Activated CD4-positive, alpha-beta T cell treated with anti-CD3 and anti-CD28 coated beads, Interleukin-2, amount 50 U/mL, for 1 hour (primary cell): ENCODE measurements around the gene NCAPD2.
A peak's percentile ranks its signal among the peaks of the same experiment; 100 is the strongest.
"Not testable (repeated sequence)": the region's sequence is repeated elsewhere in the genome, so short reads cannot be mapped to it uniquely, and the experiment has no call there.

Source experiments
- DNase-seq: peaks from one replicate; pipeline ENCODE4 v3.0.0-alpha.2; 2020

NCAPD2 gene

DNA sequence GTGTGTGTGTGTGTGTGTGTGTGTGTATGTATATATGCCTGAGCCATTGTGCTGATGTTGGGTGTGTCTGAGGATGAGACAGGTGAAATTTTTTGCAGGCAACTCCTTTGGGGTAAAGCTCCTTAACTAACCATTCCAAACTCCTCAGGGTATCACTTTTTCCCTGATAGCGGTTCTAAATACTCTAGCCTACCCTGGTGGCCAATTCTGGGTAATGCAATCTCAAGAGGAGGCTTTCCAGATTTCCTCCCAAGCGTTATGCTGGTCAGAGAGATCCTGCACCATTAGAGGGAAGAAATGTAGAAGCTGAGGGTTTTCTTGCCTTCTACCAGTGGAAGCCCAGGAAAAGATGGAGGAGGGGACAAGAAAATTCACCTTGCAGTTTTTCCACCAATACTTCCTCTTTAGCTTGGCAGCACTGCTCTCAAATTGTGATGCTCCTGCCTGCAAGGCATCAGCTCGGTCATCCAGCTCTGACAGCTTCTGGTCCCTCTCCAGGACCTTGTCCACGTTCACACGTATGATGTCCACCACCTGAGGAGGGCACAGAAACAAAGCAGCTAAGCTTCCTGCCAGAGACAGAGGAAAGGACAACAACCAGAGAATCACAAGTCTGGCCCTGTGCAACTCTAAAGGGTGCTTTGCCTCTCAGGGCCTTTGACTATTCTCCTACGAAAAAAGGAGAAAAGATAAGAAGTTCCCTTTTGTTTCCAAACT is 28.3 kb upstream of the NCAPD2 start:
- peak; percentile 36 for DNase-seq

DNA sequence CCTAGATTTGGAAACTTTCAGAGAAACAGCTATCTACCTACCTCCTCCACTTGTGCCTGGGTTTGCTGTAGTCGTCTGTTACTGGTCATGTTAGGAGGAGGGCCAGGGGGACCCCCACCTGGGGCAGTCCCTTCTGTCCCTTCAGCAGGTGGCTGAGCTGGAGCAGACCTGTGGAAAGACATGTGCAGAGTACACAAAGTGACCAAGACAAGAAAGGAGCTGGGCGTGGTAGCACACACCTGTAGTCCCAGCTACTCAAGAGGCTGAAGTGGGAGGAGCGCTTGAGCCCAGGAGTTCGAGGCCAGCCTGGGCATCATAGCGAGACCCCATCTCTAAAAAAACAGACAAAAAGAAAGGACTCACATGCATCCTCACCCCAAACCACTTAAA is 27.7 kb upstream of the NCAPD2 start:
- no peak for DNase-seq

DNA sequence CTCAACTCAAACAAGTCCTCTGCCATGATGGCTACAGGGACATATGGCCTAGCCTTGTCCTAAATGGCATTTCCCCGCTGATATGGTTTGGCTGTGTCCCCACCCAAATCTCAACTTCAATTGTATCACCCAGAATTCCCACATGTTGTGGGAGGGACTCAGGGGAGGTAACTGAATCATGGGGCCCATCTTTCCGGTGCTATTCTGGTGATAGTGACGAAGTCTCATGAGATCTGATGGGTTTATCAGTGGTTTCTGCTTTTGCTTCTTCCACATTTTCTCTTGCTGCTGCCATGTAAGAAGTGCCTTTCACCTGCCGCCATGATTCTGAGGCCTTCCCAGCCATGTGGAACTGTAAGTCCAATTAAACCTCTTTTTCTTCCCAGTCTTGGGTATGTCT is 27.2 kb upstream of the NCAPD2 start:
- not testable (repeated sequence) for DNase-seq

DNA sequence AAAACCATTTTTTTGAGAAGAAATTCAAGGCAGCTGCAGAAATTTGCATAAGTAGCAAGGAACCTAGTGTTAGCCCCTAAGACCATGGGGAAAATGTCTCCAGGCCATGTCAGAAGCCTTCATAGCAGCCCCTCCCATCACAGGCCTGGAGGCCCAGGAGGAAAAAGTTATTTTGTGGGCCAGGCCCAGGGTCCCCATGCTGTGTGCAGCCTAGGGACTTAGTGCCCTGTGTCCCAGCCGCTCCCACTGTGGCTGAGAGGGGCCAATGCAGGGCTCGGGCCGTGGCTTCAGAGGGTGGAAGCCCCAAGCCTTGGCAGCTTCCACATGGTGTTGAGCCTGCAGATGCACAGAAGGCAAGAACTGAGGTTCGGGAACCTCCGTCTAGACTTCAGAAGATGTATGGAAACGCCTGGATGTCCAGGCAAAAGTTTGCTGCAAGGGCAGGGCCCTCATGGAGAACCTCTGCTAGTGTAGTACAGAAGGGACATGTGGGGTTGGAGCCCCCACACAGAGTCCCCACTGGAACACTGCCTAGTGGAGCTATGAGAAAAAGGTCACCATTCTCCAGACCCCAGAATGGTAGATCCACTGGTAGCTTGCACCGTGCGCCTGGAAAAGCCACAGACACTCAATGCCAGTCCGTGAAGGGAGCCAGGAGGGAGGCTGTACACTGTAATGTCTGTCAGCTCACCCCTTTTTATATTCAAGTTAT is 26.2 kb upstream of the NCAPD2 start:
- DNase-seq = not testable (repeated sequence)

DNA sequence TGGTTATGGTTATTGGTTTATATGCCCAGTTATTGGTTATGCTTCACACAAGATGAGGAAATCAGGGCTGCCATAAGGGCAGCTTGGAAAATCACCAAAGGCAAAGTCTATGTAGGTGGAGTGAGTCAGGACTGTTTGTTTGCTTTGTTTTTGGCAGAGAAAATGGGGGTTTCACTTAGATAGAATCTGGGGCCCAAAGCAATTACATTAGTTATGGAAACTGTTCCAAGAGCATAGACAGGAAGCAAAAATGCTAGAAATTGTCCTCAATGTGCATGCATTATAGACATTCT is 25.7 kb upstream of the NCAPD2 start:
- DNase-seq = no peak

DNA sequence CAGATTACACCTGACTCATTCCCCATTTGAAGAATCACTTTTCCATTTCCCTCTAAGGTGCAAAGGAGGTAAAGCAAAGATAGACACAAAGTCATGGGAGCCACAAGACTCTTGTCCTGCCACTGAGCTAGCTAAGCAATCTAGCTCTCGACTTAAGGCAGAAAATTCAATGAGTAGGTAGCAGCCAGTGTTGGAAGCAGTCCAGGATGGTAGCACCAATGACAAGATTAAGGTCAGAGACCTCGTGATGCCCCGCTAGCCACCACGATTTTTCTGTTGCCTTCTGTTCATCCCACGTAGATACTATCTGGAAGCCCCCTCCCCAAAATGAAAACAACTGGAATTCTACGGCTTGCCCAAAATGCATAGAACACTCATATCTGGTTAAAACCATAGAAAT is 24.8 kb upstream of the NCAPD2 start:
- DNase-seq = no peak

DNA sequence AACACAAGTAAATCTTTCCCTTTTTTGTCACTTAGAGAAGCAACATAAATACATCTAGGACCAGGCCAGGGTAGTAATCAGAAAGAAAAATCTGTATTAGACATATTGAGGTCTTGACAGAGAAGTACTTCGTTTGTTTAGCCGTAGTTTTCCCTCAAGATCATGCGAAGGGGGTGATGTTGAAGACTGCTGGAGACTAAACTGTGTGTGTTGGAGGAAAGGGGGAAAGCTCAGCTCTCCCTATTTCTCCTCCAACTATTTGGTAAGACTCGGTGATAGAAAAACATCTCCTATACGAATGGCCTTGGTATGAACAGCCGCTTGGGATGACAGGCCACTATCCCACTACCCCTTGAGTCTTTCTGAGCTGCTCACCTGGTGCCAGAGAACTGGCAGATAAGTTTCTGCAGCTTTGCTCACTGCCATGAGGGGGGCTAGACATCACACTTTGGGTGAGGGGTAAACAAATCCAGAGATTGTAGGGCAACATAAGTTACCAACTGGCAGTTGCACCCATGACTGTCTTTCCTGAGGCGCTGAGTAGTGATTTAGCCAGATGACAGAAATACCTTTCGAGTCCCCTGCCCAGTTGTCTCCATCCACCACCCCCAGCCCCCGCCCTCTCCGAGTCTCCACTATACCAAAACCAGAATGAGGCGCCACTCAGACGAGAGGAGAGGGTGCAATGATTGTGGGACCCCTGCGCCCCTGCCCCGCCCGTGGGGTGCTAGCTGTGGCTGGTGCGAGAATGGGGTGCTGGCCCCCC is 24.1 kb upstream of the NCAPD2 start:
- DNase-seq = no peak

DNA sequence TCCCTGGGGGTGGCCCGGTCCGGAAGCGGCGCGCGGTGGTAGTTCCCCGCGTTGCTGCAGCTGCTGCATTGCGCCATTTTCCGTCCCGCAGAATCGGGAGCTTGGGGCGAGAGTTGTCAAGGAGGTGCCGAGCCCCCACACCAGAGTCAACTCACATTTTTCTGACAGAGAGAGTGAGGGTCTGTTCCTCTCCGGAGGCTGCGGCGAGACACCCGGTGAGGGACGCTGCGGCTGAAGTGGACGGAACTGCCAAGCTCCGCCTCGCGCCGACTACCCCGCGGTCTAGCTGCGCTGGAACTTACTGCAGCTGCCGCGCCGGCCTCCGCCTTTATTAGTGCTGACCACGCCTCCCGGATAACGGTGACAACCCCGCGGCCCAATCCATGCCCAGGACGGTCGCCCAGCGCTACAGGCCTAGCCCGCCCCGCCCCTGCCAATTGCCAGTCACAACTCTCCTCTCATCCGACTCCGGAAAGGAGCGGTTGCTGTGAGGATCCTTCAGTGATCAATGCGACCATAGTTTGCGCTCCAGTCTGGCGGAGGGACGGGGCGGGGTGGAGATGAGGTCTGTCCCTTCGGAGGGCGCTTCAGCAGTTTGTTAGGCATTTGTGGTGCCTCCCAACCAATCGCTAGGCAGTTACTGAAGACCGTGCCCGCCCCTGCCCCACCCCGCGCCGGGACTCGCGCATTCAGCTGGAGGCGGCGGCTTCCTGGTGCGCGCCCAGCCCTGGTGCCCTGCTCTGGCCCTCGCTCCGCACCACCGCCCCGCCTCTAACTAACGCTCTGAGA is 23.3 kb upstream of the NCAPD2 start, which contains the start of gene VAMP1:
TSS of gene VAMP1 (minus strand) at position 303 of the 789 bp plus-strand sequence. CDS start at position 157, 146 bp downstream.
- DNase-seq = peak; percentile 98

DNA sequence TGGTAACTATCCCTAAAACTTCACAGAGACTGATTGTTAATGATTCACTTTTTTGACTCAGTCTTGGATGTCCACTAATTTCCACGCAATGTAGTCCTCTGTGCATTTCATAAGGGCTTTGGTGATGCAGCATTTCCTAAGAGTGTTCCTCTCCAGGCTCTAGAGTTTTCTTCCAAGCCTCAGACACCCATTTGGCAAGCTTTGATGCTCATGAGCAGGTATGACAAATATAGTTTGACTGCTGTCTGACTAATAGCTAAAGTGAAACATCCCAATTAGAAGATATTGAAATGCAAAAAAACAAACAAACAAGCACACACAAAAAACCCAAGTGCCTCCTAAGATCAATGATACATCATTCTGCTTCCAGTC is 21.9 kb upstream of the NCAPD2 start:
- no peak for DNase-seq

DNA sequence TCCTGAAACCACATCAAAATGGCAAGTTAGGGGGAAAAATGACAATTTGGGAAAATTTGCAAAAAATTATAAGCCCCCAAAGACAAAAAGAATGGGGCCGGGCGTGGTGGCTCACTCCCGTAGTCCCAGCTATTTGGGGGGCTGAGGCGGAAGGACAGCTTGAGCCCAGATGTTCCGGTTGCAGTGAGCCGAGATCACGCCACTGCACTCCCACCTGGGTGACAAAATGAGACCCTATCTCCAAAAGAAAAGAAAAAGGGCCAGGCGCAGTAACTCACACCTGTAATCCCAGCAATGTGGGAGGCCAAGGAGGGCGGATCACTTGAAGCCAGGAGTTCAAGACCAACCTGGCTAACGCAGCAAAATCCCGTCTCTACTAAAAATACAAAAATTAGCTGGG is 21.4 kb upstream of the NCAPD2 start:
- DNase-seq = no peak

DNA sequence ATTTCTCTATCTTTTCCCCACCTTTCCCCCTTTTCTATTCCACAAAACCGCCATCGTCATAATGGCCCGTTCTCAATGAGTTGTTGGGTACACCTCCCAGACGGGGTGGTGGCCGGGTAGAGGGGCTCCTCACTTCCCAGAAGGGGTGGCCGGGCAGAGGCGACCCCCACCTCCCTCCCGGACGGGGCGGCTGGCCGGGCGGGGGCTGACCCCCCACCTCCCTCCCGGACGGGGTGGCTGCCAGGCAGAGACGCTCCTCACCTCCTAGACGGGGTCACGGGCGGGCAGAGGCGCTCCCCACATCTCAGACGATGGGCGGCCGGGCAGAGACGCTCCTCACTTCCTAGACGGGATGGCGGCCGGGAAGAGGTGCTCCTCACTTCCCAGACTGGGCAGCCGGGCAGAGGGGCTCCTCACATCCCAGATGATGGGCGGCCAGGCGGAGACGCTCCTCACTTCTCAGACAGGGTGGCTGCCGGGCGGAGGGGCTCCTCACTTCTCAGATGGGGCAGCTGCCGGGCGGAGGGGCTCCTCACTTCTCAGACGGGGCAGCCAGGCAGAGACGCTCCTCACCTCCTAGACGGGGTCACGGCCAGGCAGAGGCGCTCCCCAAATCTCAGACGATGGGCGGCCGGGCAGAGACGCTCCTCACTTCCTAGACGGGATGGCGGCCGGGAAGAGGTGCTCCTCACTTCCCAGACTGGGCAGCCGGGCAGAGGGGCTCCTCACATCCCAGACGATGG is 18.5 kb upstream of the NCAPD2 start:
- not testable (repeated sequence) for DNase-seq

DNA sequence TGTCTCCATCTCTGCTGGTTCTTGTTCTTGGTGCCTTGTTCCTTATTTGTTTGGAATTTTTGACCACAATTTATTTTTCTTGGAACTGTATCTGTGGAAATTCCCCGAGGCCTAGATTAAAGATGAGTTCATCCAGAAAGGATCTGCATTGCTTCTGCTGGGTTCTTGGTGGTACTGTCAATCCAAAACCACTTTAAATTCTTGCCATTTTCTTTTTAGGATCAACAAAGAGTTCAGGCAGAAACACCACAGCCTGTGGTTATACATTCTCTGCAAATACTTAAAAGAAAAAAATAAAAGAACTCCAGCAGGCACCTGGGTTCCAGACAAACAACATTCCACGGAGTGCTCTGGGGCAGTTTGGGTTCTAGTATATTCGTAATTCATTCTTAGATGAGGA is 17.4 kb upstream of the NCAPD2 start:
- no peak for DNase-seq

DNA sequence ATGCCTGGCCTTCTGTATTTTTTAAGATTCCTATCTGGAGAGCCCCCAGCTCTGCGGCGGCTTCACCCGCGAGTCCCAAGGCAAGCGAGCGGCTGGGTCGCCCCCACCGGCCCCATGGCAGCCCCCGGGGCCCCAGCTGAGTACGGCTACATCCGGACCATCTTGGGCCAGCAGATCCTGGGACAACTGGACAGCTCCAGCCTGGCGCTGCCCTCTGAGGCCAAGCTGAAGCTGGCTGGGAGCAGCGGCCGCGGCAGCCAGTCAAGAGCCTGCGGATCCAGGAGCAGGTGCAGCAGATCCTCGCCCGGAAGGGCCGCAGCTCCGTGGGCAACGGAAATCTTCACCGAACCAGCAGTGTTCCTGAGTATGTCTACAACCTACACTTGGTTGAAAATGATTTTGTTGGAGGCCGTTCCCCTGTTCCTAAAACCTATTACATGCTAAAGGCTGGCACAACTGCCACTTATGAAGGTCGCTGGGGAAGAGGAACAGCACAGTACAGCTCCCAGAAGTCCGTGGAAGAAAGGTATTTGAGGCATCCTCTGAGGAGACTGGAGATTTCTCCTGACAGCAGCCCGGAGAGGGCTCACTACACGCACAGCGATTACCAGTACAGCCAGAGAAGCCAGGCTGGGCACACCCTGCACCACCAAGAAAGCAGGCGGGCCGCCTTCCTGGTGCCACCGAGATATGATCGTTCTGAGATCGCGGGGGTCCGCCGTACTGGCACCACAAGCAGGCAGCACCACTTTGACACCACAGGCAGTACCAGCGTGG is 16.1 kb upstream of the NCAPD2 start:
- not testable (repeated sequence) for DNase-seq

DNA sequence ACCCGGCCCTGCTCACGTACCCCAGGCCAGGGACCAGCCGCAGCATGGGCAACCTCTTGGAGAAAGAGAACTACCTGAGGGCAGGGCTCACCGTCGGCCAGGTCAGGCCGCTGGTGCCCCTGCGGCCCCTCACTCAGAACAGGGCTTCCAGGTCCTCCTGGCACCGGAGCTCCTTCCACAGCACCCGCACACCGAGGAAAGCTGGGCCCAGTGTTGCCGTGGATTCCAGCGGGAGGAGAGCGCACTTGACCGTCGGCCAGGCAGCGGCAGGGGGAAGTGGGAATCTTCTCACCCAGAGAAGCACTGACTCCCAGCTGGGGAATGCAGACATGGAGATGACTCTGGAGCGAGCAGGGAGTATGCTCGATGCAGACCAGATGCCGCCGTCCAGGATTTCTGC is 15.5 kb upstream of the NCAPD2 start:
- no peak for DNase-seq

DNA sequence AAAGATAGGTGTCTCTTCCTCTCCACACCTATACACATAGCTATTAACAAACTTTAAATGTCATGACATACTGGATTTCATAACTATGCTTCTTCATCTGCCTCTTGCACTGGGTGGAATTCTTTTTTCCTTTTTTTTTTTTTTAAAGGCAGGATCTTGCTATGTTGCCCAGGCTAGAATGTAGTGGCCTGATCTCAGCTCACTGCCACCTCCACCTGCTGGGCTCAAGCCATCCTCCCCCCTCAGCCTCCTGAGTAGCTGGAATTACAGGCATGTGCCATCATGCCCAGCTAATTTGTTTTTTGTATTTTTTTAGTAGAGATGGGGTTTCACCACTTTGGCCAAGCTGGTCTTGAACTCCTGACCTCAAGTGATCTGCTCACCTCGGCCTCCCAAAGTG is 5.7 kb upstream of the NCAPD2 start:
- no peak for DNase-seq

DNA sequence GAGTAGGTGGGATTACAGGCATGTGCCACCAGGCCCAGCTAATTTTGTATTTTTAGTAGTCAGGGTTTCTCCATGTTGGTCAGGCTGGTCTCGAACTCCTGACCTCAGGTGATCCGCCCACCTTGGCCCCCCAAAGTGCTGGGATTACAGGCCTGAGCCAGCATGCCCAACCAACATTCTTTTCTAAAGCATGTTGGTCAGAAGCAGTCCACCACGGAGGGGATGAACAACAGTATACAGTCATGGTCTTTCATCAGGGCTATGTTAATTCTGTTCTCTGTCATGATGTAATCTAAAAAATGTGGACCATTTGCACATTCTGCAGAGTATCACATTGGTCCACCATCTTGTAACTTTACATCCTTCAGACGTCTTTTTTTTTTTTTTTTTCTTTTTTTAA is 4.5 kb upstream of the NCAPD2 start:
- no peak for DNase-seq

DNA sequence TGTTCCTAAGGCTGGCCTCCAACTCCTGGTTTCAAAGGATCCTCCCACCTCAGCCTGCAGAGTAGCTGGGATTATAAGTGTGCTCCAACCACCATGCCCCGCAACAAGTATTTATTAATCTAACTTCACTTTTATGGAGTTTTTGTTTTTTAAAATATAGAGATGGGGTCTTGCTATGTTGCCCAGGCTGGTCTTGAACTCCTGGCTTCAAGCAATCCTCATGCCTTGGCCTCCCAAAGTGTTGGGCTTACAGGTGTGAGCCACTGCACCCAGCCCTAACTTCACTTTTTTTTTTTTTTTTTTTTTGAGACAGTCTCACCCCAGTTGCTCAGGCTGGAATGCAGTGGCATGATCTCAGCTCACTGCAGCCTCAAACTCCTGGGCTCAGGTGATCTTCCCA is 3.2 kb upstream of the NCAPD2 start:
- DNase-seq = not testable (repeated sequence)

DNA sequence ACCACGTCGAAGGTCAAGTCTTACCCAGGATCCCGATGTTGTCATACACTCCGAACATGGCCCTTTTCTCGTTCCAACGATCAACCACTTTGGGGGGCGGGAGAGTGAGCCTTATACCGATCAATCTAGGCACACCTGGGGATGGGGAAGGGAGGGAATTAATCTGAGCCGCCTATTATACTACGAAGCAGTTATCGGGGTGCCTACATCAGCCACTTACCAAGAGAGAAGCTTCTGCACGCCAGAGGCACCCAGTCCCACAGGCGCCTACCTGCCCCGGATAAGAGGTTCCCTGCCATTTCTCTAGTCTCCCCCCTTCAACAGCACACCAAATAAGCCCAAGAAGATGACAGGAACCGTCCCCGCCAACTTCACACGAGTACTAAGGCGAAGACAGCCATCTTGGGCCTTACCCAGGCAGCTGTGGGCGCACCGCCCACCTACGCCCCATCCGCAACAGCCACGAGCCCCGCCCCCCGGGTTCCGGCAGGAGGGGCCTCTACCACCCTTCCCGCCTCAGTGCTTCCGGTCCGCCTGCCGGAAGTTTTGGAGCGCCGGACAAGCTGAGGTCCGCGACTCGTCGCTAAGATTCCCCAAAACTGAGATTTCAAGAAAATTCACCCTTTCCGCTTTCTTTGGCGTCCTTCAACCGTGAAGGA is 935 bp upstream of the NCAPD2 start, which contains the start of gene MRPL51:
TSS of gene MRPL51 (minus strand) at position 425 of the 659 bp plus-strand sequence. CDS start at position 299, 126 bp downstream.
- peak; percentile 97 for DNase-seq

DNA sequence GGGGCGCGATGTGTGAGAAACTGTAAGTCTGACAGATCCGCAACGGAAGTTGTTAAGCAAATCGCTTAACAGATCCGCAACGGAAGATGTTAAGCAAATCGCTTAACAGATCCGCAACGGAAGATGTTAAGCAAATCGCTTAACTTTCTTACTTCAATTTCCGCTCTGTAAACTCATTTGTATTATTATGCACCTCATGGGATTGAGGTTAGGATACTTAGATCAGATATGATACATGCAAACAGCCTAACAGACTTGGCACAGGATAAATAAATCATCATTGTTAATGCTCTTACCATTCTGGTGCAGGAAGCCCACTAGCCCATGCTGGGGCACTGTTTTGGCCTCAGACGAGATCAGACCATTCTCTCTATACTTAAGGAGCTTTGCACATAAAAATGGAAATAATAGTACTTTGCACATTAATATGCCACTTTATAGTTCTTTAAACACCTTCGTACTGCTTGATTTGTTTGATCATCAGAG is 399 bp downstream of the NCAPD2 start:
- no peak for DNase-seq

DNA sequence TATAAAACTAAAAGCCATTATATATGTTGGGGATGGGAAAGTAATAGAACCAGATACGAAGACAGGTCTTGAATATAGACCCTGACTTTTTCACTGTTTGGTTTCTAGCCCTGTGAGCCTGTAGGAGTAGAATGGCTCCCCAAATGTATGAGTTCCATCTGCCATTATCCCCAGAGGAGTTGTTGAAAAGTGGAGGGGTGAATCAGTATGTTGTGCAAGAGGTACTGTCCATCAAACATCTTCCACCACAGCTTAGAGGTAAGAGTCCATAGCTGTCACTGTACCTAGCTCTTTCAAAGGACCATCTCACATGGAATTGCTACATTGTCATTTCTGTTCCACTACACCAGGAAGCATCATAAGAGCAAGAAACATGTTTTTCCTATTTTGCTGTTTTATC is 1.1 kb downstream of the NCAPD2 start:
- no peak for DNase-seq

DNA sequence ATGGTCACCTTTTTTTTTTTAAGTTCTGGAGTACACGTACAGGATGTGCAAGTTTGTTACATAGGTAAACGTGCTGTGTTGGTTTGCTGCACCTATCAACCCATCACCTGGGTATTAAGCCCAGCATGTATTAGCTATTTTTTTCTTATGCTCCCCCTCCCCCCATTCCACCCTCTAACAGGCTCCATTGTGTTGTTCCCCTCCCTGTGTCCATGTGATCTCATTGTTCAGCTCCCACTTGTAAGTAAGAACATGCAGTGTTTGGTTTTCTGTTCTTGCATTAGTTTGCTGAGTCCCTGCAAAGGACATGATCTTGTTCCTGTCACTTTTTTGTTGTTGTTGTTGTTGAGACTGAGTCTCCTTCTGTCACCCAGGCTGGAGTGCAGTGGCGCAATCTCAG is 3.4 kb downstream of the NCAPD2 start:
- DNase-seq = not testable (repeated sequence)
